ENCODE measurements around the gene CA4. TPM values are rescaled to one million over a fixed set of nuclear protein-coding genes. Genes with fewer than 3 reads are reported as not detected.

CA4 gene
- total RNA-seq, 3 donors from 2014 or later, result 177 to 725 (median 673) TPM

DNA sequence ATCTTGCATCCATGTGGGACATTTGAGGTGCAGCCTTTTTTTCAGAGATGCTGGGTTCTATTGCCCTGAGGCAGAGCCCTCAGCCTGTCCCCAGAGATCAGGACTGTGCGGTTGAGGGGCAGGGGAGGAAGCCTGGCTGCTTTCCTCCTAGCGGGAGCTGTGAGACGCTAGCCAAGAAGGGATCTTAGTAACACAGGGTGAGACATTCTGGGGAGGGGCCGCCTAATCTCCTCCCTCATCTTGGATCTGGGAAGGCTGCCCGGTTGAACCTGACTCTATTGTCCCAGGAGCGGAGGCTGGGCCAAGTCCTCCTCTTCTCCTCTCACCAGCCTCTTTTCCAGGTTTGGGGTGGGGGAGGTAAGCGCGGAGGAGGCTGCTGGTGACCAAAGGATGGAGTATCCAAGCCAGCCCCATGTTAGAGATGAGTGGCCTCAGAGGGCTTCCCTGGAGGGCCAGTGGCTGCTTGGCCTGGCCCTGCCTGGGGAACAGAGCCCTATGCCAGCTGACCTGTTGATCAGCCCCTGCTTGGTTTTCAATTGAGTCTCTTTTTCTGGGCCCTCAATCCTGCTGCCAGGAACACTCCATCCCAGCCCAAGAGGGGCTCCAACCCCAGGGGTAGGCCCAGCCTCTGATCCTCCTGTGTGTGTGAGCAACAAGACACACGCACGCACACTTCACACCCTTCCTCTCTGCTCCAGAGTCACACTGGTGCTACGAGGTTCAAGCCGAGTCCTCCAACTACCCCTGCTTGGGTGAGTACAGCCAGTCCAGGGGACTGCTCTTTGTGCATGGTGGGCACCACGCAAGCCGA, 5.0 kb downstream of the CA4 start:
- no peaks in the 10 kb centered on the region for H3K9me3 ChIP-seq
- TF ChIP-seq, protein P1, sequence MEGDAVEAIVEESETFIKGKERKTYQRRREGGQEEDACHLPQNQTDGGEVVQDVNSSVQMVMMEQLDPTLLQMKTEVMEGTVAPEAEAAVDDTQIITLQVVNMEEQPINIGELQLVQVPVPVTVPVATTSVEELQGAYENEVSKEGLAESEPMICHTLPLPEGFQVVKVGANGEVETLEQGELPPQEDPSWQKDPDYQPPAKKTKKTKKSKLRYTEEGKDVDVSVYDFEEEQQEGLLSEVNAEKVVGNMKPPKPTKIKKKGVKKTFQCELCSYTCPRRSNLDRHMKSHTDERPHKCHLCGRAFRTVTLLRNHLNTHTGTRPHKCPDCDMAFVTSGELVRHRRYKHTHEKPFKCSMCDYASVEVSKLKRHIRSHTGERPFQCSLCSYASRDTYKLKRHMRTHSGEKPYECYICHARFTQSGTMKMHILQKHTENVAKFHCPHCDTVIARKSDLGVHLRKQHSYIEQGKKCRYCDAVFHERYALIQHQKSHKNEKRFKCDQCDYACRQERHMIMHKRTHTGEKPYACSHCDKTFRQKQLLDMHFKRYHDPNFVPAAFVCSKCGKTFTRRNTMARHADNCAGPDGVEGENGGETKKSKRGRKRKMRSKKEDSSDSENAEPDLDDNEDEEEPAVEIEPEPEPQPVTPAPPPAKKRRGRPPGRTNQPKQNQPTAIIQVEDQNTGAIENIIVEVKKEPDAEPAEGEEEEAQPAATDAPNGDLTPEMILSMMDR (IDR thresholded peaks at IDR 0.05), result no peak
- H3K36me3 ChIP-seq (ENCODE audit: low read depth), result no peaks in the 10 kb centered on the region
- no peak overlapping the region for H3K4me3 ChIP-seq
- ATAC-seq (no peak), DNase-seq (no peak)
- H3K4me1 ChIP-seq (ENCODE audit: low read depth), result peaks cover 5% of the 10 kb centered on the region
- intact Hi-C loops (cut with DNase I, micrococcal nuclease), result no loop called here

DNA sequence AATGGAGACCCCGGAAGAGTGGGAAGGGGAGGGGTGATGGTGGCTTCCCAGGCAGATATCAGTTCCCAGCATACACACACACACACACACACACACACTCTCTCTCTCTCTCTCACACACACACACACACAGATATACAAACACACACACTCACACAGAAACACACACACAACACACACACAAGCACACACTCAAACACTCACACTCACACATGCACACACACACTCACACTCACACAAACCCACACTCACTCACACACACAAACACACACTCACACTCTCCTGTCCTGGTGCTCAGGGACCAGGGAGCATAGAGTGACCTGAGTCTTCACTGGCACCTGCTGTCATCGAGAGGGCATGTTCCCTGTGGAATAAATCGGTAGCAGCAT, 5.6 kb downstream of the CA4 start:
- H3K4me1 ChIP-seq (ENCODE audit: low read depth), result no peaks in the 10 kb centered on the region
- no peak for DNase-seq
- H3K4me3 ChIP-seq, result no peak overlapping the region
- H3K36me3 ChIP-seq (ENCODE audit: low read depth), result no peaks in the 10 kb centered on the region
- no peak for ATAC-seq
- intact Hi-C loops (cut with DNase I, micrococcal nuclease), result no loop called here
- TF ChIP-seq, protein P1 (IDR thresholded peaks at IDR 0.05), result no peak
- H3K9me3 ChIP-seq, result no peaks in the 10 kb centered on the region

DNA sequence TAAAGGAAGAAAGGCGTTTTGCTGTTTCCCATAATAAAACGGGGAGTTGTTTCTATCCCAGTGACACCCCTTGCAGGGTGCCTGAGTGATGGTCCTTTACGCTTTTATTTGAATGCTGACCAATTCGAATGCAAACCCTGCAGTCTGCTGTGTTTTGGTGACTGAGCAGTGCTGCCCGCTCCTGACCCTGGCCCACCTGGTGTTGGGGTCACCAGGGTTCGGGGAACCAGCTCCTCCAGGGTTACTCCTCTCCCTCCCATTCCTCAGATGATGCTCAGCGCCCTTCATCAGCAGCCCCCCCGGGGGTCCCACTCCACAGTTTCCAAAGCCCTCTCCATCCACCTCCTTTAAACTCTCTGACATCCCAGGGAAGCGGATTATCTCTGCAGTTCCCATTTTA, 6.0 kb downstream of the CA4 start:
- ATAC-seq (no peak), DNase-seq (peak in 1 of 3 donors; percentile 7)
- Histone ChIP-seq H3K4me1 (ENCODE audit: low read depth) (no peaks in the 10 kb centered on the region), H3K36me3 (ENCODE audit: low read depth) (no peaks in the 10 kb centered on the region), H3K4me3 (no peak overlapping the region), H3K9me3 (no peaks in the 10 kb centered on the region)
- intact Hi-C loops (cut with DNase I, micrococcal nuclease), result no loop called here
- TF ChIP-seq, protein P1 (IDR thresholded peaks at IDR 0.05), result no peak

DNA sequence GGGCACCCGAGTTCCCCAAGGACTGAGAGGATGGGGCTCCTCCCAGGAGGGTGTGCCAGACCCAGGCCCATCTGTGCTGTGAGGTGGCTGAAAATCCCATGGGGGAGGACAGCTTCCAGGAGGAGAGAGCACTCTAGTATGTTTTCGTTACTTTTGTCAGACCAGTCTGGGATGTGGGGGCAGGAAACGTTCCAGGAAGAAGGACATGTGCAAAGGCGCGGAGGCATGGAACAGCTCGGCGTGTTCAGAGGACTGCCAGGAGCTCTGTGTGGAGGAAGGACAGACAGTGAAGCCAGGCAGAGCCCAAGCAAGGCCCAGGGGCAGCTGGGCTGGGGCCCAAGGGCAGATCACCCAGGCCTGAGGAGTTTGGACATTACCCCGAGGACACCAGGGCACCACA, 7.0 kb downstream of the CA4 start:
- Histone ChIP-seq H3K9me3 (no peaks in the 10 kb centered on the region), H3K4me3 (no peak overlapping the region), H3K36me3 (ENCODE audit: low read depth) (no peaks in the 10 kb centered on the region), H3K4me1 (ENCODE audit: low read depth) (no peaks in the 10 kb centered on the region)
- no peak for ATAC-seq
- TF ChIP-seq, protein P1 (IDR thresholded peaks at IDR 0.05), result no peak
- intact Hi-C loops (cut with DNase I, micrococcal nuclease), result no loop called here
- DNase-seq, result peak in 1 of 3 donors; percentile 6

DNA sequence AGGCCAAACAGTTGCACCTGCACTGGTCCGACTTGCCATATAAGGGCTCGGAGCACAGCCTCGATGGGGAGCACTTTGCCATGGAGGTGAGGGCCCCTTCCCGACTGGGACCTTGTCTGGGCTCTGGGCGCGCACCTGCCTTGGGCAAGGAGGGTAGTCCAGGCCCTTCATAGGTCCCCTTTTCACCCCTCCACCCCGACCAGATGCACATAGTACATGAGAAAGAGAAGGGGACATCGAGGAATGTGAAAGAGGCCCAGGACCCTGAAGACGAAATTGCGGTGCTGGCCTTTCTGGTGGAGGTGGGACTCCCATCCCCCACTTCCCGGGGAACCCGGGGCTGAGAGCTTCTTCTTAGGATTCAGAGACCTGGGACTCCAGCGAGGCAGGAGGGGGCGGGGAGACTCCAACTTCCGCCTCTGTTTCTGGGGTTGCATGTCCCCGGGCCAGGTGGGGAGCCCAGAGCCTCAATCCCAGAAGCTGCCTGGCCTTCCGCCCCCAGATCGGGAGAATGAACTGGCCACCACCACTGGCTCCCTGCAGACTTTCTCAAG, 7.8 kb downstream of the CA4 start:
- Histone ChIP-seq H3K4me1 (ENCODE audit: low read depth) (no peaks in the 10 kb centered on the region), H3K36me3 (ENCODE audit: low read depth) (no peaks in the 10 kb centered on the region), H3K9me3 (no peaks in the 10 kb centered on the region), H3K4me3 (no peak overlapping the region)
- intact Hi-C loops (cut with DNase I, micrococcal nuclease), result no loop called here
- ATAC-seq (no peak), DNase-seq (peak in 1 of 3 donors; percentile 22)
- TF ChIP-seq, protein P1 (IDR thresholded peaks at IDR 0.05), result no peak
